Uterus (tissue), 4 donors: ENCODE results near the gene REV1. TPM values are rescaled to one million over a fixed set of nuclear protein-coding genes. Genes with fewer than 3 reads are reported as not detected.

Experiments used
- DNase-seq, 2 donors: peaks; one replicate each; pipeline ENCODE4 v3.0.0-alpha.2; 2019 to 2020
- H3K27ac ChIP-seq, 2 donors: fragments of 200-600 bp; sonication (generic); 1 replicate in 1 of 2; 2 replicates in 1 of 2; pipeline ENCODE4 v1.5.1; 2016 to 2018
- H3K27me3 ChIP-seq, 2 donors: fragments of 200-600 bp; sonication (generic); one replicate each; pipeline ENCODE4 v1.5.1; 2018 to 2019; ENCODE audit warnings: control low read depth in 1 of 2
- H3K36me3 ChIP-seq, 2 donors: fragments of 200-600 bp; sonication (generic); one replicate each; pipeline ENCODE4 v1.5.1; 2019; ENCODE audit warnings: control low read depth in 1 of 2
- H3K4me1 ChIP-seq, 2 donors: fragments of 200-600 bp; sonication (generic); one replicate each; pipeline ENCODE4 v1.5.1; 2018 to 2019; ENCODE audit warnings: control low read depth in 1 of 2
- H3K4me3 ChIP-seq, 2 donors: fragments of 200-600 bp; sonication (generic); 1 replicate in 1 of 2; 2 replicates in 1 of 2; pipeline ENCODE4 v1.5.1; 2018 to 2019; ENCODE audit warnings: mild to moderate bottlenecking in 1 of 2
- H3K9me3 ChIP-seq, 2 donors: fragments of 200-600 bp; sonication (generic); one replicate each; pipeline ENCODE4 v1.5.1; 2019; ENCODE audit warnings: control low read depth in 1 of 2
- CTCF ChIP-seq, 4 experiments: fragments of 200-600 bp in 2 of 4; fragments of 450-650 bp in 2 of 4; sonication (generic) in 2 of 4; IDR thresholded peaks; one replicate each; pipeline ENCODE4 v1.5.1; 2016 to 2019; ENCODE audit warnings: antibody characterized with exemption in 4 of 4, mild to moderate bottlenecking in 2 of 4, moderate library complexity in 1 of 4
- POLR2A ChIP-seq, 2 donors: fragments of 450-650 bp; IDR thresholded peaks; one replicate each; pipeline ENCODE4 v1.6.1; 2016; ENCODE audit warnings: antibody characterized with exemption in 2 of 2, mild to moderate bottlenecking in 1 of 2, moderate library complexity in 1 of 2
- intact Hi-C: fragments of 100-400 bp; cut with DNase I; formaldehyde crosslinking; loops from one replicate; pipeline ENCODE4 v1.15.1; 2023; ENCODE audit warnings: low total_unique reads
- total RNA-seq, 4 donors: library from RNA; depleted of rRNA in 3 of 4; stranded (reverse); fragments of >200 nt in 3 of 4; gene quantifications; one replicate each; pipeline versions ENCODE4 v1.1.0 to v1.2.4, GENCODE V29; 2014 to 2023
- donor health status: DM: yes; HTN: yes; CAD: no.

REV1 gene
- total RNA-seq: 100 to 1,000 TPM in 1 of 4 donors, 10 to 100 TPM in 3; 20.7 to 132 (median 65.4) TPM

DNA sequence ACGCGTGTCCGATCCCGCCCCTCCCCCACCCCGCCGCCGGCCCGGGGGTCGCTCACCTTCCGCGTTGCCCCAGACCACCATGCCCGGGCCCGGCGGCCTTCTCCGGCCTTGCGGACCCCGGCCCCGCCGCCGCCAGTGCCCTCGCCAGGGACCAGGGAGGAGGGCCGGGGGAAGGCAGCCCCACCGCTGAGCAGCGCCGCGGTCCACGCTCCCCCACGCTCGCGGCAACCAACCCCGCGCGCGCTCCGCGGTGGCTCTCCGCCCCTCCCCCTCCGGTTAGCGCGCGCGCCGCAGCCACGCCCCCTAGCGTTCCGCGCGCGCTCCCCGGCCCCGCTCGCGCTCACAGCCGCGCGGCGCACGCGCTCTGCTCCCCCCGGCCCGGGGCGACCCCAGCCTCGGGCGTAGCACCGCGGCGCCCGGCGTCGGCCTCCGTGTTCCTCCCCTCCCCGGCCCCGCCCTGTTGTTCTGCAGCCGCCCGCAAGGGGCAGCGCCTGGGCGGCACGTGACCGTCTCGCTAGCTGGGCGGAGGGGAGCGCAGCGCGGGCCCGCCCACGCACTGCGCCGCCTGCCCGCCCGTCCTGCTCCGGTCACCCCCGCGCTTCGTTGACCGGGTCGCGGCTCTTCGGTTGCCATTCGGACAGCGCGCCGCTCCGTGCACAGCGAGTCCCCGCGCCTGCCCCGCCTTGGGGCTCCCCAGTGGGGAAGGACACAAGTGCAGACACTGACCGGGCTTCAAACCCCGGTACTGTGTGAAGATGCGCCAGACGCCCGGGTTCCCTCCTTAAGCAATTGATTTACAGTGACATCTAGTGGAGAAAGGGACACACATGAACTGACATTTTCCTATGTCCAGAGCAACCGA is at the start of gene REV1:
REV1 (minus strand) TSS at position 257 of the 862 bp plus-strand sequence. CDS start 25,042 bp downstream, outside the sequence.
- DNase-seq: peak; percentile 89 to 94
- intact Hi-C loops: no loop called here
- H3K36me3 ChIP-seq: no peaks in the 10 kb centered on the region
- H3K27me3 ChIP-seq: no peaks in the 10 kb centered on the region
- H3K4me1 ChIP-seq: peaks cover 0 to 8% of the 10 kb centered on the region in 2 donors
- H3K9me3 ChIP-seq: no peaks in the 10 kb centered on the region
- TF ChIP-seq POLR2A (IDR thresholded peaks at IDR 0.05) (peak in 1 of 2 donors; percentile 81), CTCF (IDR thresholded peaks at IDR 0.05) (peak; percentile 65 to 94 (median 74))
- H3K27ac ChIP-seq: peak within 1 kb of the TSS; percentile 91 to 99
- peak within 1 kb of the TSS; percentile 50 to 100 for H3K4me3 ChIP-seq

DNA sequence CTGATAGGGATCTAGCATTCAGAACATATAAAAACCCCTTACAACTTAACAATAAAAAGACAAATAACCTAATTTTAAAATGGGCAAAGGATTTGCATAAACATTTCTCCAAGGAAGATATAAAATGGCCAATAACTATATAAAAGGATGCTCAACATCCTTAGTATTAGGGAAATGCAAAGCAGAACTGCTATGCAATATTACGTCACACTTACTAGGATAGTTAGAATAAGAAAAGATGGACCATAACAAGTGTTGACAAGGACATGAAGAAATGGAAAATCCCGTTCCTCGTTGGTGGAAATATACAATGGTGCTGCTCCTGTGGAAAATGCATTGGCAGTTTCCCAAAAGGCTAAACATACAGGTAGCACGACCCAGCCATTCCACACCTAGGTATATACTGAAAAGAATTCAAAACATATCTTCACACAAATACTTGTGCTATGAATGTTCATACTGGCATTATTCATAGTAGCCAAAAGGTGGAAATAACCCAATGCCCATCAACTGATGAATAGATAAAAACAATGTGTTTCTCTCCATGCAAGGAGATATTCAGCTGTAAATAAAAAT is 48.2 kb upstream of the REV1 start:
- no peak for DNase-seq
- Histone ChIP-seq H3K27ac (no peak overlapping the region), H3K4me1 (no peaks in the 10 kb centered on the region), H3K36me3 (no peaks in the 10 kb centered on the region), H3K4me3 (no peak overlapping the region), H3K27me3 (no peaks in the 10 kb centered on the region), H3K9me3 (no peaks in the 10 kb centered on the region)
- intact Hi-C loops: no loop called here
- TF ChIP-seq POLR2A (IDR thresholded peaks at IDR 0.05) (no peak), CTCF (IDR thresholded peaks at IDR 0.05) (no peak)

GRCh38 chr2:99524056-99524455 is 34.2 kb upstream of the REV1 start:
- H3K27me3 ChIP-seq: no peaks in the 10 kb centered on the region
- no peaks in the 10 kb centered on the region for H3K9me3 ChIP-seq
- H3K36me3 ChIP-seq: no peaks in the 10 kb centered on the region
- DNase-seq: no peak
- TF ChIP-seq CTCF (IDR thresholded peaks at IDR 0.05) (no peak), POLR2A (IDR thresholded peaks at IDR 0.05) (no peak)
- H3K4me1 ChIP-seq: no peaks in the 10 kb centered on the region
- intact Hi-C loops: no loop called here
- no peak overlapping the region for H3K27ac ChIP-seq
- no peak overlapping the region for H3K4me3 ChIP-seq

GRCh38 chr2:99522157-99522556 is 32.3 kb upstream of the REV1 start:
- Histone ChIP-seq H3K4me3 (no peak overlapping the region), H3K27me3 (no peaks in the 10 kb centered on the region), H3K36me3 (no peaks in the 10 kb centered on the region), H3K9me3 (no peaks in the 10 kb centered on the region), H3K27ac (no peak overlapping the region), H3K4me1 (no peaks in the 10 kb centered on the region)
- TF ChIP-seq CTCF (IDR thresholded peaks at IDR 0.05) (no peak), POLR2A (IDR thresholded peaks at IDR 0.05) (no peak)
- DNase-seq: no peak
- intact Hi-C loops: no loop called here

GRCh38 chr2:99520813-99521212 is 31.0 kb upstream of the REV1 start:
- Histone ChIP-seq H3K27ac (no peak overlapping the region), H3K27me3 (no peaks in the 10 kb centered on the region), H3K36me3 (no peaks in the 10 kb centered on the region), H3K9me3 (no peaks in the 10 kb centered on the region), H3K4me1 (no peaks in the 10 kb centered on the region), H3K4me3 (no peak overlapping the region)
- DNase-seq: no peak
- intact Hi-C loops: no loop called here
- TF ChIP-seq CTCF (IDR thresholded peaks at IDR 0.05) (no peak), POLR2A (IDR thresholded peaks at IDR 0.05) (no peak)
